ENCODE data around the gene CPEB2. TPM values are rescaled to one million over a fixed set of nuclear protein-coding genes. Genes with fewer than 3 reads are reported as not detected.

Gene CPEB2
- total and polyA plus RNA-seq, 10 of the 15 experiments (the other 5 are each of a cell fraction or from before 2014, with no cell fraction given) = 0.73 to 8.3 (median 3.7) TPM

DNA sequence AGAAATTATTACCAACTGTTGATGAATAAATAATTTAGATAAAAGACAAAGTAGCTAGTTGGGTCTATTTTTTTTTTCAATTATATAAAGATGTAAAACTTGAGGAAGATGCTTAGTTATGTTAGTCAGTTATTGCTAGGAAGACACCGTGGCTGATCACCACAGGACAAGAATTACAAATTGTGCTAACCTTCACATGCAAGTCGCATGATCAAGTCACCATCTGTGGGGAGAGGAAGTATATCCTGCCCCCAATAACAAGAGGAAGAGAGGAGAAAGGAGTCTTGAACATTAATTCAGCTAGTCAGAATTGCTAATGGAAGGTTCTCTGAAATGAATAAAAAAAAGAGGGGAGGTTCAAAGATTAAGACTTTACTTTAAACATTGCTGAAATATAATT is 52.3 kb downstream of the CPEB2 start:
- SMC1A ChIA-PET (ENCODE audit: uncharacterized antibody, unreplicated experiment) = interaction anchor here (1.3 kb wide), 1 partner anchor 18 kb away, joined by 3 read pairs; no protein-coding TSS in a partner anchor
- TF ChIP-seq IRF5 (IDR thresholded peaks at IDR 0.05; ENCODE audit: borderline replicate concordance) (no peak), HDAC6 (IDR thresholded peaks at IDR 0.05; ENCODE audit: unreplicated experiment) (no peak), E2F4 (IDR thresholded peaks at IDR 0.05; ENCODE audit: low read depth, low read length) (no peak), BCLAF1 (IDR thresholded peaks at IDR 0.05) (no peak), RBBP5 (conservative IDR thresholded peaks at IDR 0.05) (no peak), RFX5 (IDR thresholded peaks at IDR 0.05; ENCODE audit: low read depth, low read length) (no peak), BRCA1 (IDR thresholded peaks at IDR 0.05; ENCODE audit: low read depth, low read length) (no peak), CHD1 (IDR thresholded peaks at IDR 0.05; ENCODE audit: low read depth, low read length) (no peak), ELK1 (IDR thresholded peaks at IDR 0.05; ENCODE audit: low read depth, low read length) (no peak)
- TF ChIP-seq, protein P1, sequence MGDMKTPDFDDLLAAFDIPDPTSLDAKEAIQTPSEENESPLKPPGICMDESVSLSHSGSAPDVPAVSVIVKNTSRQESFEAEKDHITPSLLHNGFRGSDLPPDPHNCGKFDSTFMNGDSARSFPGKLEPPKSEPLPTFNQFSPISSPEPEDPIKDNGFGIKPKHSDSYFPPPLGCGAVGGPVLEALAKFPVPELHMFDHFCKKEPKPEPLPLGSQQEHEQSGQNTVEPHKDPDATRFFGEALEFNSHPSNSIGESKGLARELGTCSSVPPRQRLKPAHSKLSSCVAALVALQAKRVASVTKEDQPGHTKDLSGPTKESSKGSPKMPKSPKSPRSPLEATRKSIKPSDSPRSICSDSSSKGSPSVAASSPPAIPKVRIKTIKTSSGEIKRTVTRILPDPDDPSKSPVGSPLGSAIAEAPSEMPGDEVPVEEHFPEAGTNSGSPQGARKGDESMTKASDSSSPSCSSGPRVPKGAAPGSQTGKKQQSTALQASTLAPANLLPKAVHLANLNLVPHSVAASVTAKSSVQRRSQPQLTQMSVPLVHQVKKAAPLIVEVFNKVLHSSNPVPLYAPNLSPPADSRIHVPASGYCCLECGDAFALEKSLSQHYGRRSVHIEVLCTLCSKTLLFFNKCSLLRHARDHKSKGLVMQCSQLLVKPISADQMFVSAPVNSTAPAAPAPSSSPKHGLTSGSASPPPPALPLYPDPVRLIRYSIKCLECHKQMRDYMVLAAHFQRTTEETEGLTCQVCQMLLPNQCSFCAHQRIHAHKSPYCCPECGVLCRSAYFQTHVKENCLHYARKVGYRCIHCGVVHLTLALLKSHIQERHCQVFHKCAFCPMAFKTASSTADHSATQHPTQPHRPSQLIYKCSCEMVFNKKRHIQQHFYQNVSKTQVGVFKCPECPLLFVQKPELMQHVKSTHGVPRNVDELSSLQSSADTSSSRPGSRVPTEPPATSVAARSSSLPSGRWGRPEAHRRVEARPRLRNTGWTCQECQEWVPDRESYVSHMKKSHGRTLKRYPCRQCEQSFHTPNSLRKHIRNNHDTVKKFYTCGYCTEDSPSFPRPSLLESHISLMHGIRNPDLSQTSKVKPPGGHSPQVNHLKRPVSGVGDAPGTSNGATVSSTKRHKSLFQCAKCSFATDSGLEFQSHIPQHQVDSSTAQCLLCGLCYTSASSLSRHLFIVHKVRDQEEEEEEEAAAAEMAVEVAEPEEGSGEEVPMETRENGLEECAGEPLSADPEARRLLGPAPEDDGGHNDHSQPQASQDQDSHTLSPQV (IDR thresholded peaks at IDR 0.05) = no peak
- Histone ChIP-seq H3K36me3 (ENCODE audit: control insufficient read depth in 2 of 2, insufficient read depth in 2 of 2, low read length in 1 of 2) (peaks cover 0 to 15% of the 10 kb centered on the region in 2 experiments; a peak in 2 of 4 replicates), H3K4me2 (ENCODE audit: control insufficient read depth, insufficient read depth) (no peak overlapping the region), H3K27me3 (replicated peaks in 1 of 2; ENCODE audit: control insufficient read depth in 2 of 2, insufficient read depth in 2 of 2, low read length in 1 of 2) (no peaks in the 10 kb centered on the region), H3K9me3 (replicated peaks; ENCODE audit: control insufficient read depth, insufficient read depth, low read length) (no peaks in the 10 kb centered on the region), H3K4me3 (no peak overlapping the region), H3K9ac (ENCODE audit: control insufficient read depth, insufficient read depth, low read length) (no peak overlapping the region), H4K20me1 (ENCODE audit: control insufficient read depth, insufficient read depth) (no peaks in the 10 kb centered on the region), H2AFZ (ENCODE audit: control insufficient read depth, low read depth, low read length) (no peak overlapping the region), H3K79me2 (ENCODE audit: control insufficient read depth, insufficient read depth, low read length) (no peaks in the 10 kb centered on the region), H3K4me1 (ENCODE audit: control insufficient read depth, insufficient read depth, low read length) (no peaks in the 10 kb centered on the region), H3K27ac (ENCODE audit: control insufficient read depth, insufficient read depth) (no peak overlapping the region)
- ATAC-seq = no peak
- BruUV-seq (replicated peaks) = no TSS peak
- RAD21 ChIA-PET (ENCODE audit: unreplicated experiment) = no interaction called here
- intact Hi-C loops (cut with micrococcal nuclease; ENCODE audit: unreplicated experiment) = no loop called here
- no peak for FAIRE-seq
- WGBS (ENCODE audit: insufficient coverage, insufficient replicate concordance, low lambda C conversion rate, missing lambda C conversion rate) = 98% methylated on average over 2 of the region's 2 CpGs
- in situ Hi-C loops (cut with MboI) = no loop called here
- no peak for DNase-seq (ENCODE audit: low read depth, low spot score)
- CTCF ChIA-PET = interaction anchor here (0.5 to 1.4 kb wide), 4 partner anchors 9 to 52 kb away, joined by 3 to 4 read pairs (median 4); no protein-coding TSS in a partner anchor
- POLR2A ChIA-PET = no interaction called here

All from GM12878 (cell line).